HG02970 (cell line): ENCODE measurements around the gene GSDME.

Experiments
- ATAC-seq: cut with Tn5 transposase; IDR thresholded peaks from one replicate; pipeline ENCODE4 v1.9.1; 2021; ENCODE audit warnings: mild to moderate bottlenecking, moderate library complexity, moderate number of reproducible peaks; ENCODE audit not compliant: unreplicated experiment, low FRiP score

The GSDME gene

GRCh38 chr7:24777806-24778205 lies 20.5 kb upstream of the GSDME start:
- no peak for ATAC-seq

- ATAC-seq = no peak
These were observed 16.4 kb upstream of the GSDME start for GRCh38 chr7:24773646-24774045.

- no peak for ATAC-seq
These were observed 12.6 kb upstream of the GSDME start for GRCh38 chr7:24769851-24770250.

- no peak for ATAC-seq
These were observed 12.0 kb upstream of the GSDME start for GRCh38 chr7:24769014-24769830.

GRCh38 chr7:24767878-24768569 lies 10.8 kb upstream of the GSDME start:
- ATAC-seq = no peak

- no peak for ATAC-seq
These were observed 7.9 kb upstream of the GSDME start for GRCh38 chr7:24764972-24765744.

GRCh38 chr7:24764011-24764410 lies 6.7 kb upstream of the GSDME start:
- no peak for ATAC-seq

- no peak for ATAC-seq
These were observed 6.1 kb upstream of the GSDME start for GRCh38 chr7:24763303-24763901.

- no peak for ATAC-seq
These were observed 5.5 kb upstream of the GSDME start for GRCh38 chr7:24762771-24763170.

- ATAC-seq = no peak
These were observed 3.7 kb upstream of the GSDME start for GRCh38 chr7:24760968-24761367.

GRCh38 chr7:24756545-24757352 lies 515 bp downstream of the GSDME start:
- ATAC-seq = no peak

- ATAC-seq = peak; percentile 58
These were observed 1.5 kb downstream of the GSDME start for GRCh38 chr7:24755541-24756407.

GRCh38 chr7:24754906-24755506 lies 2.3 kb downstream of the GSDME start:
- no peak for ATAC-seq

GRCh38 chr7:24752073-24752800 lies 5.0 kb downstream of the GSDME start:
- no peak for ATAC-seq

GRCh38 chr7:24751484-24751883 lies 5.8 kb downstream of the GSDME start:
- no peak for ATAC-seq

- ATAC-seq = no peak
These were observed 6.7 kb downstream of the GSDME start for GRCh38 chr7:24750441-24751055.

- no peak for ATAC-seq
These were observed 8.7 kb downstream of the GSDME start for GRCh38 chr7:24748521-24748920.

- no peak for ATAC-seq
These were observed 11.9 kb downstream of the GSDME start for GRCh38 chr7:24745355-24745754.
